Measurements from ENCODE around the gene KRTAP16-1. TPM values are rescaled to one million over a fixed set of nuclear protein-coding genes. Genes with fewer than 3 reads are reported as not detected.
"Not testable (repeated sequence)": the region's sequence is repeated elsewhere in the genome, so short reads cannot be mapped to it uniquely, and the experiment has no call there.

KRTAP16-1 gene
- total RNA-seq: not detected in 2 replicates

GRCh38 chr17:41308918-41309359 is at the start of gene KRTAP16-1:
Gene KRTAP16-1 (minus strand): TSS chr17:41309309. CDS start chr17:41309253, 56 bp downstream.
- no peaks in the 10 kb centered on the region for H3K9me3 Mint-ChIP-seq
- peaks cover 6% of the 10 kb centered on the region for H3K27me3 Mint-ChIP-seq
- DNase-seq: peak; percentile 70
- H3K4me1 Mint-ChIP-seq: peaks cover 27% of the 10 kb centered on the region
- peak within 1 kb of the TSS; percentile 38 for H3K4me3 Mint-ChIP-seq
- peak within 1 kb of the TSS; percentile 18 for H3K27ac Mint-ChIP-seq
- H3K36me3 Mint-ChIP-seq (ENCODE audit: low read depth): no peaks in the 10 kb centered on the region
- intact Hi-C loops (cut with micrococcal nuclease): no loop called here

- DNase-seq: no peak
- H3K27me3 Mint-ChIP-seq: peaks cover 35% of the 10 kb centered on the region
- no peaks in the 10 kb centered on the region for H3K36me3 Mint-ChIP-seq (ENCODE audit: low read depth)
- H3K9me3 Mint-ChIP-seq: peaks cover 4% of the 10 kb centered on the region
- H3K4me3 Mint-ChIP-seq: no peak overlapping the region
- H3K4me1 Mint-ChIP-seq: peaks cover 2% of the 10 kb centered on the region
- intact Hi-C loops (cut with micrococcal nuclease): no loop called here
- no peak overlapping the region for H3K27ac Mint-ChIP-seq
Measured at GRCh38 chr17:41354536-41354935, 45.4 kb upstream of the KRTAP16-1 start.

GRCh38 chr17:41352597-41353366 is 43.7 kb upstream of the KRTAP16-1 start:
- no peak overlapping the region for H3K27ac Mint-ChIP-seq
- H3K36me3 Mint-ChIP-seq (ENCODE audit: low read depth): no peaks in the 10 kb centered on the region
- intact Hi-C loops (cut with micrococcal nuclease): no loop called here
- peaks cover 34% of the 10 kb centered on the region for H3K27me3 Mint-ChIP-seq
- peaks cover 2% of the 10 kb centered on the region for H3K4me1 Mint-ChIP-seq
- peaks cover 4% of the 10 kb centered on the region for H3K9me3 Mint-ChIP-seq
- DNase-seq: no peak
- no peak overlapping the region for H3K4me3 Mint-ChIP-seq

GRCh38 chr17:41351177-41351576 is 42.1 kb upstream of the KRTAP16-1 start:
- no peaks in the 10 kb centered on the region for H3K36me3 Mint-ChIP-seq (ENCODE audit: low read depth)
- DNase-seq: no peak
- intact Hi-C loops (cut with micrococcal nuclease): no loop called here
- H3K27ac Mint-ChIP-seq: no peak overlapping the region
- H3K4me1 Mint-ChIP-seq: peaks cover 2% of the 10 kb centered on the region
- peaks cover 31% of the 10 kb centered on the region for H3K27me3 Mint-ChIP-seq
- no peak overlapping the region for H3K4me3 Mint-ChIP-seq
- H3K9me3 Mint-ChIP-seq: peaks cover 4% of the 10 kb centered on the region

GRCh38 chr17:41350381-41350878 is 41.3 kb upstream of the KRTAP16-1 start, which contains the start of gene KRT33A:
Gene KRT33A (minus strand): TSS chr17:41350828. CDS start chr17:41350767, 61 bp downstream.
- H3K4me3 Mint-ChIP-seq; H3K36me3 Mint-ChIP-seq (ENCODE audit: low read depth); H3K4me1 Mint-ChIP-seq; intact Hi-C loops (cut with micrococcal nuclease); H3K9me3 Mint-ChIP-seq; DNase-seq; H3K27ac Mint-ChIP-seq: not testable (repeated sequence)
- H3K27me3 Mint-ChIP-seq: peaks cover 27% of the 10 kb centered on the region

- intact Hi-C loops (cut with micrococcal nuclease): no loop called here
- Mint-ChIP-seq H3K9me3 (peaks cover 7% of the 10 kb centered on the region), H3K36me3 (ENCODE audit: low read depth) (peaks cover 2% of the 10 kb centered on the region), H3K4me1 (peaks cover 2% of the 10 kb centered on the region), H3K4me3 (no peak overlapping the region), H3K27ac (no peak overlapping the region), H3K27me3 (peaks cover 19% of the 10 kb centered on the region)
- DNase-seq: no peak
Measured at GRCh38 chr17:41347869-41348760, 39.0 kb upstream of the KRTAP16-1 start.

- intact Hi-C loops (cut with micrococcal nuclease); DNase-seq; H3K36me3 Mint-ChIP-seq (ENCODE audit: low read depth); H3K4me1 Mint-ChIP-seq; H3K4me3 Mint-ChIP-seq; H3K9me3 Mint-ChIP-seq; H3K27me3 Mint-ChIP-seq; H3K27ac Mint-ChIP-seq: not testable (repeated sequence)
Measured at GRCh38 chr17:41346421-41346820, 37.3 kb upstream of the KRTAP16-1 start.

GRCh38 chr17:41345992-41346391 is 36.9 kb upstream of the KRTAP16-1 start:
- DNase-seq: no peak

GRCh38 chr17:41343029-41343428 is 33.9 kb upstream of the KRTAP16-1 start:
- Mint-ChIP-seq H3K27me3 (peaks cover 11% of the 10 kb centered on the region), H3K4me3 (no peak overlapping the region), H3K36me3 (ENCODE audit: low read depth) (peaks cover 3% of the 10 kb centered on the region), H3K9me3 (peaks cover 6% of the 10 kb centered on the region), H3K27ac (no peak overlapping the region), H3K4me1 (peaks cover 36% of the 10 kb centered on the region)
- intact Hi-C loops (cut with micrococcal nuclease): no loop called here
- DNase-seq: no peak

More at GRCh38 chr17:41345992-41346391, 36.9 kb upstream of the KRTAP16-1 start:
- intact Hi-C loops (cut with micrococcal nuclease): no loop called here
- peaks cover 10% of the 10 kb centered on the region for H3K27me3 Mint-ChIP-seq
- H3K9me3 Mint-ChIP-seq: peaks cover 6% of the 10 kb centered on the region
- H3K36me3 Mint-ChIP-seq (ENCODE audit: low read depth): peaks cover 3% of the 10 kb centered on the region
- H3K27ac Mint-ChIP-seq: no peak overlapping the region
- no peak overlapping the region for H3K4me3 Mint-ChIP-seq
- H3K4me1 Mint-ChIP-seq: peaks cover 10% of the 10 kb centered on the region

GRCh38 chr17:41340934-41341861 is 32.1 kb upstream of the KRTAP16-1 start:
- intact Hi-C loops (cut with micrococcal nuclease): loop anchor here (1.0 kb wide), 1 partner anchor 62 kb away; no protein-coding TSS in a partner anchor
- peaks cover 3% of the 10 kb centered on the region for H3K36me3 Mint-ChIP-seq (ENCODE audit: low read depth)
- peak; percentile 89 for DNase-seq
- peaks cover 10% of the 10 kb centered on the region for H3K27me3 Mint-ChIP-seq
- peak overlapping the region; percentile 82 for H3K27ac Mint-ChIP-seq
- H3K4me3 Mint-ChIP-seq: peak overlapping the region; percentile 45
- peaks cover 6% of the 10 kb centered on the region for H3K9me3 Mint-ChIP-seq
- peaks cover 36% of the 10 kb centered on the region for H3K4me1 Mint-ChIP-seq

GRCh38 chr17:41340494-41340893 is 31.4 kb upstream of the KRTAP16-1 start:
- DNase-seq: no peak
- peaks cover 6% of the 10 kb centered on the region for H3K9me3 Mint-ChIP-seq
- intact Hi-C loops (cut with micrococcal nuclease): no loop called here
- peaks cover 39% of the 10 kb centered on the region for H3K4me1 Mint-ChIP-seq
- H3K27me3 Mint-ChIP-seq: peaks cover 16% of the 10 kb centered on the region
- peak overlapping the region; percentile 4 for H3K27ac Mint-ChIP-seq
- peaks cover 3% of the 10 kb centered on the region for H3K36me3 Mint-ChIP-seq (ENCODE audit: low read depth)
- peak overlapping the region; percentile 8 for H3K4me3 Mint-ChIP-seq

- H3K27me3 Mint-ChIP-seq: peaks cover 14% of the 10 kb centered on the region
- intact Hi-C loops (cut with micrococcal nuclease): no loop called here
- H3K4me3 Mint-ChIP-seq: peak overlapping the region; percentile 47
- peaks cover 6% of the 10 kb centered on the region for H3K9me3 Mint-ChIP-seq
- DNase-seq: no peak
- H3K36me3 Mint-ChIP-seq (ENCODE audit: low read depth): peaks cover 3% of the 10 kb centered on the region
- no peak overlapping the region for H3K27ac Mint-ChIP-seq
- H3K4me1 Mint-ChIP-seq: peaks cover 42% of the 10 kb centered on the region
Measured at GRCh38 chr17:41339571-41340172, 30.6 kb upstream of the KRTAP16-1 start.
